H9 (cell line): ENCODE results near the gene RHBDD3. TPM values are rescaled to one million over a fixed set of nuclear protein-coding genes. Genes with fewer than 3 reads are reported as not detected.

ENCODE experiments used
- DNase-seq: peaks from one replicate; pipeline ENCODE4 v3.0.0-alpha.2; 2017
- H2AFZ ChIP-seq: one replicate; pipeline ENCODE4 v1.6.1; 2013; ENCODE audit warnings: mild to moderate bottlenecking, low read length, control low read depth, moderate library complexity
- H2AK5ac ChIP-seq: 2 replicates; pipeline ENCODE4 v1.6.1; 2013; ENCODE audit warnings: low read length, control low read depth, mixed read lengths; ENCODE audit not compliant: insufficient read length
- H2BK120ac ChIP-seq: one replicate; pipeline ENCODE4 v1.6.1; 2013; ENCODE audit warnings: low read depth, mild to moderate bottlenecking, low read length, control low read depth, inconsistent platforms; ENCODE audit not compliant: poor library complexity, severe bottlenecking
- H2BK12ac ChIP-seq: 2 replicates; pipeline ENCODE4 v1.6.1; 2013; ENCODE audit warnings: low read length, control low read depth, mixed read lengths, low read depth; ENCODE audit not compliant: insufficient read length
- H2BK15ac ChIP-seq: 2 replicates; pipeline ENCODE4 v1.6.1; 2013; ENCODE audit warnings: low read depth, low read length, control low read depth
- H2BK20ac ChIP-seq: one replicate; pipeline ENCODE4 v1.6.1; 2013; ENCODE audit warnings: low read depth, mild to moderate bottlenecking, low read length, control low read depth, inconsistent platforms; ENCODE audit not compliant: poor library complexity, severe bottlenecking
- H2BK5ac ChIP-seq: 2 replicates; pipeline ENCODE4 v1.6.1; 2013; ENCODE audit warnings: low read length, control low read depth, mixed read lengths; ENCODE audit not compliant: insufficient read length
- H3K14ac ChIP-seq: 2 replicates; pipeline ENCODE4 v1.6.1; 2013; ENCODE audit warnings: low read length, control low read depth; ENCODE audit not compliant: insufficient read depth
- H3K18ac ChIP-seq: 2 replicates; pipeline ENCODE4 v1.6.1; 2013; ENCODE audit warnings: low read depth, mild to moderate bottlenecking, mixed read lengths, low read length, control low read depth; ENCODE audit not compliant: insufficient read length
- H3K23ac ChIP-seq: 2 replicates; pipeline ENCODE4 v1.6.1; 2013; ENCODE audit warnings: low read length, control low read depth, mixed read lengths, low read depth; ENCODE audit not compliant: insufficient read length
- H3K23me2 ChIP-seq: 2 replicates; pipeline ENCODE4 v1.6.1; 2013; ENCODE audit warnings: low read depth, mild to moderate bottlenecking, mixed read lengths, low read length, control low read depth; ENCODE audit not compliant: insufficient read length, poor library complexity, severe bottlenecking
- H3K27ac ChIP-seq: 2 replicates; pipeline ENCODE4 v1.5.1; 2013; ENCODE audit warnings: low read length, control low read depth, mixed read lengths, low read depth; ENCODE audit not compliant: insufficient read length
- H3K27me3 ChIP-seq: 2 replicates; pipeline ENCODE4 v1.6.1; 2013; ENCODE audit warnings: low read length, control low read depth, inconsistent platforms; ENCODE audit not compliant: insufficient read depth
- H3K4ac ChIP-seq: 2 replicates; pipeline ENCODE4 v1.6.1; 2013; ENCODE audit warnings: low read depth, mild to moderate bottlenecking, control low read depth, inconsistent platforms, low read length, moderate library complexity
- H3K4me1 ChIP-seq: 2 replicates; pipeline ENCODE4 v1.6.1; 2013; ENCODE audit warnings: low read length, control low read depth, inconsistent platforms; ENCODE audit not compliant: insufficient read depth
- H3K4me2 ChIP-seq: 2 replicates; pipeline ENCODE4 v1.6.1; 2013; ENCODE audit warnings: low read length, control low read depth, mixed read lengths; ENCODE audit not compliant: insufficient read length, insufficient read depth
- H3K56ac ChIP-seq: 2 replicates; pipeline ENCODE4 v1.6.1; 2013; ENCODE audit warnings: low read depth, mild to moderate bottlenecking, mixed read lengths, low read length, control low read depth; ENCODE audit not compliant: insufficient read length
- H3K79me1 ChIP-seq: 2 replicates; pipeline ENCODE4 v1.6.1; 2013; ENCODE audit warnings: low read depth, mild to moderate bottlenecking, moderate library complexity, low read length, control low read depth, inconsistent platforms; ENCODE audit not compliant: insufficient read depth, poor library complexity, severe bottlenecking
- H3K79me2 ChIP-seq: 2 replicates; pipeline ENCODE4 v1.6.1; 2013; ENCODE audit warnings: low read length, control low read depth, inconsistent platforms; ENCODE audit not compliant: insufficient read depth
- H3K9ac ChIP-seq: 2 replicates; pipeline ENCODE4 v1.6.1; 2013; ENCODE audit warnings: low read length, control low read depth, mixed read lengths; ENCODE audit not compliant: insufficient read length; ENCODE audit errors: extremely low read depth
- H3K9me3 ChIP-seq: one replicate; pipeline ENCODE4 v1.6.1; 2013; ENCODE audit warnings: low read depth, low read length, inconsistent platforms; ENCODE audit not compliant: control insufficient read depth
- H3T11ph ChIP-seq: one replicate; pipeline ENCODE4 v1.6.1; 2013; ENCODE audit warnings: mild to moderate bottlenecking, low read length, control low read depth, inconsistent platforms
- H4K20me1 ChIP-seq: one replicate; pipeline ENCODE4 v1.6.1; 2013; ENCODE audit not compliant: control insufficient read depth, insufficient read length, insufficient read depth
- H4K5ac ChIP-seq: 2 replicates; pipeline ENCODE4 v1.6.1; 2013; ENCODE audit warnings: low read depth, mild to moderate bottlenecking, mixed read lengths, low read length, control low read depth; ENCODE audit not compliant: insufficient read length
- H4K8ac ChIP-seq: replicated peaks from 2 replicates; pipeline ENCODE4 v1.6.1; 2013; ENCODE audit warnings: low read length, control low read depth, mixed read lengths, low read depth; ENCODE audit not compliant: insufficient read length
- H4K91ac ChIP-seq: 2 replicates; pipeline ENCODE4 v1.6.1; 2013; ENCODE audit warnings: low read depth, mild to moderate bottlenecking, moderate library complexity, mixed read lengths, low read length, control low read depth; ENCODE audit not compliant: insufficient read length
- H3K27ac Mint-ChIP-seq, 3 experiments: 2 replicates in 2 of 3; 3 replicates in 1 of 3; pipeline ENCODE4 v1.8.0; 2020 to 2021; ENCODE audit warnings: mixed read lengths in 3 of 3, mild to moderate bottlenecking in 1 of 3, moderate library complexity in 1 of 3
- H3K27me3 Mint-ChIP-seq: 2 replicates; pipeline ENCODE4 v1.8.0; 2021; ENCODE audit warnings: low read depth, mild to moderate bottlenecking, moderate library complexity, mixed read lengths
- H3K36me3 Mint-ChIP-seq, 3 experiments: 2 replicates in 2 of 3; 3 replicates in 1 of 3; pipeline ENCODE4 v1.8.0; 2020 to 2021; ENCODE audit warnings: low read depth in 3 of 3, mixed read lengths in 3 of 3; ENCODE audit not compliant: insufficient read depth in 1 of 3
- H3K4me1 Mint-ChIP-seq, 2 experiments: 2 replicates each; pipeline ENCODE4 v1.8.0; 2020; ENCODE audit warnings: mixed read lengths in 2 of 2
- H3K4me3 Mint-ChIP-seq, 2 experiments: 2 replicates in 1 of 2; 3 replicates in 1 of 2; pipeline ENCODE4 v1.8.0; 2020 to 2021; ENCODE audit warnings: mild to moderate bottlenecking in 2 of 2, mixed read lengths in 2 of 2, moderate library complexity in 1 of 2
- H3K9me3 Mint-ChIP-seq, 2 experiments: 2 replicates in 1 of 2; 3 replicates in 1 of 2; pipeline ENCODE4 v1.8.0; 2020; ENCODE audit warnings: mild to moderate bottlenecking in 2 of 2, mixed read lengths in 2 of 2, moderate library complexity in 1 of 2
- CTCF ChIP-seq: fragments of 200-600 bp; sonication (generic); conservative IDR thresholded peaks from 3 replicates; pipeline ENCODE4 v1.8.0; 2021; ENCODE audit warnings: antibody characterized with exemption, mild to moderate bottlenecking
- WGBS: extraction: QIAGEN DNeasy Blood & Tissue Kit; methylation state at CpG from one replicate; pipeline ENCODE4 v1.1.7; 2013; ENCODE audit warnings: missing lambda C conversion rate, low lambda C conversion rate, mixed read lengths; ENCODE audit not compliant: insufficient read length; ENCODE audit errors: extremely low coverage; 5-methylcytosine and 5-hydroxymethylcytosine counted together
- total RNA-seq: library from RNA; stranded (reverse); gene quantifications from 2 replicates; pipeline ENCODE4 v1.2.1, GENCODE V29; 2021

RHBDD3 gene
- total RNA-seq, 1 experiment from 2014 or later = 99.7 TPM

GRCh38 chr22:29265305-29265704 lies 2.5 kb downstream of the RHBDD3 start:
- Histone ChIP-seq H2BK5ac (no peak overlapping the region), H2AFZ (no peak overlapping the region), H3K4me2 (no peak overlapping the region), H3K27me3 (no peaks in the 10 kb centered on the region), H4K20me1 (no peaks in the 10 kb centered on the region), H2BK20ac (no peak overlapping the region), H3K4ac (no peak overlapping the region), H4K5ac (no peak overlapping the region), H2BK15ac (no peak overlapping the region), H3K23me2 (peaks cover 22% of the 10 kb centered on the region), H3K18ac (no peak overlapping the region), H3K14ac (no peak overlapping the region), H3K23ac (no peak overlapping the region), H4K8ac (no peak overlapping the region), H3K79me2 (peaks cover 22% of the 10 kb centered on the region), H2BK12ac (no peak overlapping the region), H2BK120ac (no peak overlapping the region), H3K27ac (no peak overlapping the region), H4K91ac (no peak overlapping the region), H3K4me1 (peaks cover 5% of the 10 kb centered on the region), H3K9ac (no peak overlapping the region), H2AK5ac (no peak overlapping the region), H3K56ac (no peak overlapping the region), H3K9me3 (no peaks in the 10 kb centered on the region), H3K79me1 (no peaks in the 10 kb centered on the region), H3T11ph (no peak overlapping the region)
- Mint-ChIP-seq H3K27ac (no peak overlapping the region), H3K4me3 (no peak overlapping the region), H3K4me1 (peaks cover 19 to 27% of the 10 kb centered on the region in 2 experiments), H3K36me3 (peaks cover 27 to 52% (median 39%) of the 10 kb centered on the region in 3 experiments; a peak in 6 of 7 replicates), H3K27me3 (no peaks in the 10 kb centered on the region), H3K9me3 (peaks cover 0 to 4% of the 10 kb centered on the region in 2 experiments; a peak in 2 of 5 replicates)
- TF ChIP-seq CTCF = no peak
- no peak for DNase-seq
- WGBS = no CpG with 5 or more reads among the region's 7 CpGs
